ENCODE results near the gene FGGY.

FGGY gene

DNA sequence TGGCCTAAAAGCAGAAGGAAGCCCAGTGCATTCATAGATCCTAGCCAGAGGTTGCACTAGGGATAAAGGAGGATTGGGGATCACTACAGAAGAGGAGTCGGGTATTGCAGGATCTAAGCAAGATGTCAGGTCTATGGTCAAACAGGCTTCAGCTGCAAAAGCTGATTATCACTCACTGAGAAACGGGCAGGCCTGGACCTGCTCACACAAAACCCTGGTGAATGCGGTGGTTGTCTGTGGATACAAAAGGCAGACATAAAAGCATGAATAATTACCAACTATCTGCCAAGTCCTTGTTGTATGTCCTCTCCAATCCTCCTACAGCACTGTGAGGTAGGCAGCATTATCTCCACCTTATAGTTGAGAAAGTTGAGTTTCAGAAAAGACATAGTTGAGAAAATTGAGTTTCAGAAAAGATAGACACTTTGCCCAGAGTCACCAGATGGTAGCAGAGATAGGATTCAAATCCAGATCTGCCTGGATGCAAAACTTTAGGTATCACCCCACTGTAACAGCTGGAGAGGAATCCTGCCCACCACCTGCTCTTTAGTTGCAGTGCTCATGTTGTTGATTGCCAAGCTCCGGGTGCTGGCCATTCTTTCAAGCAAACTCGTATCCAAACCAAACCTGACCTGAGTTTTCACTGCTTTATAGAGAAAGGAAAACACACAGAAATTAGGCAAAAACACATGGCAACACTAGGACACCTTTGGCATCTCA, 468.3 kb downstream of the FGGY start:
- DNase-seq (ENCODE audit: low read depth in 3 of 3) = no peak

DNA sequence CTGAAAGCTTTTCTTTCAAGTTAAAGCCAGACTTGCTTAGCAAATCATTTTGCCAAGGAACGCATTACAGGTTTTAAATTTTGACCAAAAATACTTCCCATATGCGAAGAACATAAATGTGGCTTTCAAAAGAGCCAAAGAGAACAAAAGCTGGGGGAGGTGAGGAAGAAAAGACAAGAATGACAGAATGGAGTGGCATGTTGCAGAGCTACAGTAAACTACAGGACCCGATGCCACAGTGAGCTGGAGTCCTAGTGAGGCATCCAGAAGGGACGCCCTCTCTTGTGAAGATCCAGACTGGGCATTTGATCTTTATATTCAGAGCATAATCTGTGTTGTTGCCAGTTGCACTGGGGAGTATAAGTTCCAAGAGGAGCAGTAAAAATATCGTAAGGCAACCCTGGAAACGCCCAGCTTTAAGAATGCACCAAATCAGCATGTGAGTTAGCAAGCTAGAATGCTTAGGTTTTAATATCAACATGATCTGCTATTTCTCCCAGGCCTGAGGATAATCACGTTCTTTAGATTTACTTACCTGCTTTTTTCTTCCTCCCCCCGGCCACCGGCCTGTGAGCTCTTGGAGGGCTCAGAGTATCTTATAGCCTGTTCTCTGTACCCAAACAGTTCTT, 469.4 kb downstream of the FGGY start:
- DNase-seq (ENCODE audit: low read depth in 3 of 3) = no peak

- no peak for DNase-seq (ENCODE audit: low read depth in 3 of 3)
Observed at GRCh38 chr1:59767119-59767518, 470.2 kb downstream of the FGGY start.

GRCh38 chr1:59768792-59769735, 472.2 kb downstream of the FGGY start:
- no peak for DNase-seq (ENCODE audit: low read depth in 3 of 3)

- DNase-seq (ENCODE audit: low read depth in 3 of 3) = no peak
Observed at GRCh38 chr1:59769736-59770095, 472.8 kb downstream of the FGGY start.

- no peak for DNase-seq (ENCODE audit: low read depth in 3 of 3)
Observed at GRCh38 chr1:59771361-59771760, 474.5 kb downstream of the FGGY start.

GRCh38 chr1:59775480-59775879, 478.6 kb downstream of the FGGY start:
- no peak for DNase-seq (ENCODE audit: low read depth in 3 of 3)

DNA sequence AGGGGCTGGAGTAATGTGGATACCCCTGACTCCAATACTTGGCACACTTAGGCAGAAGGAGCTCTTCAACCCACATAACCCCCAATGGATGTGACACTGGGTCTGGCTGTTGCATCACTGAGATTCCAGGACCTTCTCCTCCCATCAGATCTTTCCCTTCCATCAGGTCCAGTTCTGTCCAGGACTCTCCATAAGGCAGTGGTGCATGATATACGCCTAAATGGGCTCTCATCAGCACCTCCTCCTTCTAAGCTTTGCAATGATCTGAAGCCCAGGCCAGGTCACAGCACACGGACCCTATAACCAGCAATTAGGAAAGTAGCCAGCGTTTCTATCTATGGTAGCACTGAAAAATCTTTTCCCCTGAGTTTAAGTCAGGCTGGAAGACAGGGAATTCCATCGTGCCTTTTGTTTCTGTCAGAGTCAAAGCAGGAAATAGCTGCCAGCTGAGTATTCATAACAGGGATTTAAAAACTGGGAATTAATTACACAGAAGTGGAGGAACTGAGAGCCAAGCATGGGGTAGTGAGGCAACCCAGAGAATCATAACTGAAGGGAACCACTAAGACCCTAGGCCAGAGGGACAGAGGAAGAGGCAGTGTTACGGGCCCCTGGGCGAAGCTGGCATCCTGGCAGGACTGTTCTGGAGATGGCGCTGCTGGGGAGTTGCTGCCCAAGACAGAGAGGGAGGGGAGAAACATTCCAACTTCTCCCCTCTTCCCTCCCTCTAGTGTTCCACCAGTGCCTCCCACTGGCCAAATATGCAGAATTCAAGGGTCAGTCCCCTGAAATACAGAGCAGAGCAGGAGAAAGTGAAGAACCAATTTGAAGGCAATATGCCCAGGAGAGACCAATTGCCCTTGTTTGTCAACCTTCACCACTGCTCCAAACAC, 480.3 kb downstream of the FGGY start:
- DNase-seq (ENCODE audit: low read depth in 3 of 3) = no peak

GRCh38 chr1:59779949-59780348, 483.1 kb downstream of the FGGY start:
- no peak for DNase-seq (ENCODE audit: low read depth in 3 of 3)

GRCh38 chr1:59788825-59789224, 491.9 kb downstream of the FGGY start:
- DNase-seq (ENCODE audit: low read depth in 3 of 3) = no peak

- no peak for DNase-seq (ENCODE audit: low read depth in 3 of 3)
Observed at GRCh38 chr1:59798600-59798999, 501.7 kb downstream of the FGGY start.

GRCh38 chr1:59803458-59804038, 506.7 kb downstream of the FGGY start:
- no peak for DNase-seq (ENCODE audit: low read depth in 3 of 3)

DNA sequence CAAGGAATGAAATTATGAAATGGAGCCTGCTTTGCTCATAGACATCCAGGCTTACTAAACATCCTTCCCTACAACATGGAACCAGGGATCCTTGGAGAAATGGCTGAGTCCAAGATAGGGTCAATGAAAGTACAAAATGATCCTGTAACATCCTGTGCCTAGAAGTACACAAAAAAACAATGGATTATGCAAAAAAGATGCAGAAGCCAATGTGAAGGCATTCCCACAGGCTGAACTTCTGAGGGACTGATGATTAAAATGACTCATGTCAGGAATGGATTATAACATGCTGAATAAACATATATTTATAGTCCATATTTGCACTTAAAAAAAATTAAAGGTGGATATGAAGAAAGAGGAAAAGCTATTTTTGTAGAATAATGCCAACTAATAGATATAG, 507.4 kb downstream of the FGGY start:
- no peak for DNase-seq (ENCODE audit: low read depth in 3 of 3)

- no peak for DNase-seq (ENCODE audit: low read depth in 3 of 3)
Observed at GRCh38 chr1:59805554-59805953, 508.7 kb downstream of the FGGY start.
